ENCODE measurements around the gene COX19. TPM values are rescaled to one million over a fixed set of nuclear protein-coding genes. Genes with fewer than 3 reads are reported as not detected.

COX19 gene
- total and polyA plus RNA-seq, 2 donors (not counting 1 experiment from before 2014, with no cell fraction given): 4.3 to 11.7 TPM

- no peaks in the 10 kb centered on the region for H3K9me3 ChIP-seq (ENCODE audit: control insufficient read depth, insufficient read depth, low read depth, low read length)
- no peak for DNase-seq (ENCODE audit: low read depth in 2 of 2)
- H3K4me1 ChIP-seq (ENCODE audit: control insufficient read depth, extremely low read depth, insufficient read depth, low read length): peaks cover 2% of the 10 kb centered on the region
- H3K27me3 ChIP-seq (ENCODE audit: control insufficient read depth, insufficient read depth, low read length): no peaks in the 10 kb centered on the region
- H3K4me3 ChIP-seq (replicated peaks in 1 of 4; ENCODE audit: control extremely low read depth in 1 of 4, insufficient read depth in 1 of 4, low read depth in 3 of 4, low read length in 4 of 4): no peak overlapping the region
- H3K9ac ChIP-seq (ENCODE audit: insufficient read depth, low read length): no peak overlapping the region
- no peak overlapping the region for H2AFZ ChIP-seq (ENCODE audit: low read length)
- no peaks in the 10 kb centered on the region for H4K20me1 ChIP-seq (ENCODE audit: control insufficient read depth, extremely low read depth, insufficient read depth, low read length)
- TF ChIP-seq EZH2 (IDR thresholded peaks at IDR 0.05; ENCODE audit: low read length, missing control alignments): no peak
- TF ChIP-seq, protein P1, sequence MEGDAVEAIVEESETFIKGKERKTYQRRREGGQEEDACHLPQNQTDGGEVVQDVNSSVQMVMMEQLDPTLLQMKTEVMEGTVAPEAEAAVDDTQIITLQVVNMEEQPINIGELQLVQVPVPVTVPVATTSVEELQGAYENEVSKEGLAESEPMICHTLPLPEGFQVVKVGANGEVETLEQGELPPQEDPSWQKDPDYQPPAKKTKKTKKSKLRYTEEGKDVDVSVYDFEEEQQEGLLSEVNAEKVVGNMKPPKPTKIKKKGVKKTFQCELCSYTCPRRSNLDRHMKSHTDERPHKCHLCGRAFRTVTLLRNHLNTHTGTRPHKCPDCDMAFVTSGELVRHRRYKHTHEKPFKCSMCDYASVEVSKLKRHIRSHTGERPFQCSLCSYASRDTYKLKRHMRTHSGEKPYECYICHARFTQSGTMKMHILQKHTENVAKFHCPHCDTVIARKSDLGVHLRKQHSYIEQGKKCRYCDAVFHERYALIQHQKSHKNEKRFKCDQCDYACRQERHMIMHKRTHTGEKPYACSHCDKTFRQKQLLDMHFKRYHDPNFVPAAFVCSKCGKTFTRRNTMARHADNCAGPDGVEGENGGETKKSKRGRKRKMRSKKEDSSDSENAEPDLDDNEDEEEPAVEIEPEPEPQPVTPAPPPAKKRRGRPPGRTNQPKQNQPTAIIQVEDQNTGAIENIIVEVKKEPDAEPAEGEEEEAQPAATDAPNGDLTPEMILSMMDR (conservative IDR thresholded peaks at IDR 0.05 in 1 of 2, IDR thresholded peaks at IDR 0.05 in 1 of 2; ENCODE audit: low read depth in 1 of 2, low read length in 2 of 2): no peak
- no peak overlapping the region for H3K4me2 ChIP-seq (ENCODE audit: extremely low read depth, insufficient read depth, low read length)
- no peaks in the 10 kb centered on the region for H3K36me3 ChIP-seq (ENCODE audit: control insufficient read depth, insufficient read depth, low read length)
- H3K79me2 ChIP-seq (ENCODE audit: control insufficient read depth, insufficient read depth, low read length): no peaks in the 10 kb centered on the region
- H3K27ac ChIP-seq (ENCODE audit: insufficient read depth, low read length): no peak overlapping the region
These were observed 48.2 kb downstream of the COX19 start for GRCh38 chr7:927031-927671.

DNA sequence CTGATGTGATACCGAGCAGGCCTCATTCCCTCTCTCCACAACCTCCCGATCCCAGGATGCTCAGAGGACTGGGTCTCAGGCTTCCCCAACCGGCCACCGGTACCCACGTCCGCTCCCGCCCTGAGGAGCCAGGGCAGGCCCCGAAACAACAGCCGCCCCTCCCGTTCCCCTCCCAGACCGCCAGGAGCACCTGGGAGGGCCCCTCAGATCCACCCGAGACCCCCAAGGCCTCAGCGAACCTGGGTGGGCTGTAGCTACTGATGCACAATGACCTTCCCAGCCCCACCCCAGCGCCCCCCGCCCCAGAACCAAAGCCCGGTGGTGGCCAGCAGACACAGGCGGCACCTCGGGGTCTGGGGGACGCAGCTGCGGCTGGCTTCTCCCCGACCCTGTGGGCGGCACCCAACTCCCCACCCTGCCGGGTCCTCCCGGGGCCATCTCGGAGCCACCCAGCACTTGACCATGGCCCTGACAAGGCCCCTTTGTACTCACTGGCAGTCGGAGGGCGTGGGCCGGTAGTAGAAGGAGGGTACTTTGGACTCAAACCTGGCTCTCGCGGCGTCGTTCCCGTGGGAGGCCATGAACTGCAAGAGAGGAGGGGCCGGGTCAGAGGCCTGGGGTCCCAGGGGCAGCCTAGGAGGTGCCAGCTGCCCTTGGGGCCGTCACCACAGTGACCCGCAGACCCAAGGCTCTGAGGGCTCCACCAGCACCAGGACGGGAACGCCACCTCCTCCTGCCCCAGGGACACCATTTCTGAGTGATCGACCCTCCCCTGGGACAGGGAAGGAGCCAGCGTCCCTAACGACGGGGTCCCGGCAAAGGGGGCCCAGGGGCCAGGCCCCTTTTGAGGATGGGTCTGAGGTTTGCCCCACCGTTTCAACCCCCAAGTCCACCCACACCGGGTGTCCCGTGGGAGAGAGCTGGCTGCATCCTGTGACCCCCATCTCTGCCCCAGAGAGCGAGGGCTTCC is 49.0 kb downstream of the COX19 start:
- H3K4me1 ChIP-seq (ENCODE audit: control insufficient read depth, extremely low read depth, insufficient read depth, low read length): peaks cover 2% of the 10 kb centered on the region
- TF ChIP-seq, protein P1 (conservative IDR thresholded peaks at IDR 0.05 in 1 of 2, IDR thresholded peaks at IDR 0.05 in 1 of 2; ENCODE audit: low read depth in 1 of 2, low read length in 2 of 2): no peak
- DNase-seq (ENCODE audit: low read depth in 2 of 2): no peak
- no peak overlapping the region for H3K9ac ChIP-seq (ENCODE audit: insufficient read depth, low read length)
- H4K20me1 ChIP-seq (ENCODE audit: control insufficient read depth, extremely low read depth, insufficient read depth, low read length): no peaks in the 10 kb centered on the region
- H3K36me3 ChIP-seq (ENCODE audit: control insufficient read depth, insufficient read depth, low read length): no peaks in the 10 kb centered on the region
- H3K9me3 ChIP-seq (ENCODE audit: control insufficient read depth, insufficient read depth, low read depth, low read length): no peaks in the 10 kb centered on the region
- no peak overlapping the region for H3K27ac ChIP-seq (ENCODE audit: insufficient read depth, low read length)
- no peak overlapping the region for H3K4me3 ChIP-seq (replicated peaks in 1 of 4; ENCODE audit: control extremely low read depth in 1 of 4, insufficient read depth in 1 of 4, low read depth in 3 of 4, low read length in 4 of 4)
- no peaks in the 10 kb centered on the region for H3K27me3 ChIP-seq (ENCODE audit: control insufficient read depth, insufficient read depth, low read length)
- H3K4me2 ChIP-seq (ENCODE audit: extremely low read depth, insufficient read depth, low read length): no peak overlapping the region
- H3K79me2 ChIP-seq (ENCODE audit: control insufficient read depth, insufficient read depth, low read length): no peaks in the 10 kb centered on the region
- no peak overlapping the region for H2AFZ ChIP-seq (ENCODE audit: low read length)

DNA sequence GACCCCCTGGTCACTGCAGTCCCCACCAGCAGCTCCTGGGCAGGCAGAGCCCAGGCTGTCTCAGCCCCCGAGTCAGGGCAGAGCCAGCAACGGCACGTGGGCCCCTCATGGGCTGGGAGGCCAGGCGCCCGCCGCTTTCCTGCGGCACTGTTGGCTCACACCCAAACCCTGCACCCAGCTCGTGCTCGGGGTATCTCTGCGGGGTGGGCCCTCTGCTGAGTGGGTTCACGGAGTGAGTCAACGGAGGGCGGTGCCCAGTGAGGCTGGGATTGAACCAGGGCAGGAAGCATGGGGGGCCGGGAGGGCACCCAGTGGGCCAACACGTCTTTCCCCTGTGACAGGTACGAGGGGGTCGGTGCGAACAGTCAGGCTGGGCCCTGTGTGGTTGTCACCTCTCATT is 49.7 kb downstream of the COX19 start:
- TF ChIP-seq, protein P1 (conservative IDR thresholded peaks at IDR 0.05 in 1 of 2, IDR thresholded peaks at IDR 0.05 in 1 of 2; ENCODE audit: low read depth in 1 of 2, low read length in 2 of 2): no peak
- TF ChIP-seq EZH2 (IDR thresholded peaks at IDR 0.05; ENCODE audit: low read length, missing control alignments): no peak
- H3K4me2 ChIP-seq (ENCODE audit: extremely low read depth, insufficient read depth, low read length): no peak overlapping the region
- no peaks in the 10 kb centered on the region for H3K36me3 ChIP-seq (ENCODE audit: control insufficient read depth, insufficient read depth, low read length)
- H3K79me2 ChIP-seq (ENCODE audit: control insufficient read depth, insufficient read depth, low read length): no peaks in the 10 kb centered on the region
- H2AFZ ChIP-seq (ENCODE audit: low read length): no peak overlapping the region
- H4K20me1 ChIP-seq (ENCODE audit: control insufficient read depth, extremely low read depth, insufficient read depth, low read length): no peaks in the 10 kb centered on the region
- H3K4me1 ChIP-seq (ENCODE audit: control insufficient read depth, extremely low read depth, insufficient read depth, low read length): peaks cover 2% of the 10 kb centered on the region
- H3K9ac ChIP-seq (ENCODE audit: insufficient read depth, low read length): no peak overlapping the region
- no peak for DNase-seq (ENCODE audit: low read depth in 2 of 2)
- H3K27me3 ChIP-seq (ENCODE audit: control insufficient read depth, insufficient read depth, low read length): no peaks in the 10 kb centered on the region
- no peaks in the 10 kb centered on the region for H3K9me3 ChIP-seq (ENCODE audit: control insufficient read depth, insufficient read depth, low read depth, low read length)
- H3K27ac ChIP-seq (ENCODE audit: insufficient read depth, low read length): no peak overlapping the region
- no peak overlapping the region for H3K4me3 ChIP-seq (replicated peaks in 1 of 4; ENCODE audit: control extremely low read depth in 1 of 4, insufficient read depth in 1 of 4, low read depth in 3 of 4, low read length in 4 of 4)

Data from fibroblast of lung (primary cell).